DMS153 treated with DMSO at 0.1 percent for 48 hours (cell line): ENCODE results near the gene EPS15.
A peak's percentile ranks its signal among the peaks of the same experiment; 100 is the strongest.

Experiments
- DNase-seq: peaks from one replicate; lab custom pipeline; 2025; ENCODE audit not compliant: unreplicated experiment; lab: John Stamatoyannopoulos, UW

The EPS15 gene

GRCh38 chr1:51323778-51324177 lies 195.3 kb downstream of the EPS15 start:
- DNase-seq, result no peak

GRCh38 chr1:51322417-51323101 lies 196.5 kb downstream of the EPS15 start:
- DNase-seq, result no peak

- DNase-seq, result no peak
Measured at GRCh38 chr1:51321924-51322280, 197.2 kb downstream of the EPS15 start.

- no peak for DNase-seq
Measured at GRCh38 chr1:51320967-51321923, 197.8 kb downstream of the EPS15 start.

GRCh38 chr1:51317798-51318197 lies 201.3 kb downstream of the EPS15 start:
- DNase-seq, result no peak

- no peak for DNase-seq
Measured at GRCh38 chr1:51316846-51317120, 202.3 kb downstream of the EPS15 start.

GRCh38 chr1:51316113-51316845 lies 202.8 kb downstream of the EPS15 start:
- DNase-seq, result no peak

- no peak for DNase-seq
Measured at GRCh38 chr1:51314974-51315373, 204.1 kb downstream of the EPS15 start.

- DNase-seq, result peak; percentile 24
Measured at GRCh38 chr1:51313961-51314777, 204.9 kb downstream of the EPS15 start.

- no peak for DNase-seq
Measured at GRCh38 chr1:51313268-51313852, 205.7 kb downstream of the EPS15 start.

GRCh38 chr1:51312718-51313117 lies 206.3 kb downstream of the EPS15 start:
- DNase-seq, result no peak

GRCh38 chr1:51311826-51312225 lies 207.2 kb downstream of the EPS15 start:
- DNase-seq, result no peak

- DNase-seq, result no peak
Measured at GRCh38 chr1:51310871-51311613, 208.0 kb downstream of the EPS15 start.

GRCh38 chr1:51309291-51309690 lies 209.8 kb downstream of the EPS15 start:
- DNase-seq, result no peak

GRCh38 chr1:51308636-51309035 lies 210.4 kb downstream of the EPS15 start:
- no peak for DNase-seq

- no peak for DNase-seq
Measured at GRCh38 chr1:51306950-51307349, 212.1 kb downstream of the EPS15 start.

GRCh38 chr1:51305371-51305823 lies 213.7 kb downstream of the EPS15 start:
- no peak for DNase-seq

- DNase-seq, result no peak
Measured at GRCh38 chr1:51304360-51304759, 214.7 kb downstream of the EPS15 start.
